GM12891 (cell line): ENCODE data around the gene PRDX2.

Experiments
- POLR2A ChIP-seq: IDR thresholded peaks from 2 replicates; pipeline ENCODE4 v1.6.1; 2011; ENCODE audit warnings: low read depth, low read length, control low read depth
- POLR2AphosphoS5 ChIP-seq: IDR thresholded peaks from 2 replicates; pipeline ENCODE4 v1.6.1; 2011; ENCODE audit warnings: low read depth, low read length, control low read depth
- SPI1 ChIP-seq: IDR thresholded peaks from 2 replicates; pipeline ENCODE4 v1.6.1; 2011; ENCODE audit warnings: low read depth, low read length, control low read depth
- TAF1 ChIP-seq: IDR thresholded peaks from 2 replicates; pipeline ENCODE4 v1.6.1; 2011; ENCODE audit warnings: low read depth, low read length, control low read depth

- TF ChIP-seq POLR2AphosphoS5 (no peak), TAF1 (no peak), POLR2A (no peak), SPI1 (no peak)
These were observed 18.2 kb downstream of the PRDX2 start for GRCh38 chr19:12783291-12783848.
